Stimulated activated CD4-positive, alpha-beta T cell treated with anti-CD3 and anti-CD28 coated beads, Interleukin-15, amount 100 ng/mL, for 48 hours (primary cell): ENCODE measurements around the gene MRPL2.
"Not testable (repeated sequence)": the region's sequence is repeated elsewhere in the genome, so short reads cannot be mapped to it uniquely, and the experiment has no call there.

ENCODE experiments used
- DNase-seq, 2 donors: peaks; one replicate each; pipeline ENCODE4 v3.0.0-alpha.2; 2020; ENCODE audit warnings: low read depth in 2 of 2

MRPL2 gene

GRCh38 chr6:43053545-43054205, 5.6 kb downstream of the MRPL2 start, which contains the start of gene CUL7:
CUL7 (minus strand) TSS chr6:43053851; CDS start chr6:43052788, 1,063 bp downstream.
- peak; percentile 81 to 90 for DNase-seq

- peak in 1 of 2 donors; percentile 14 for DNase-seq
Measured at GRCh38 chr6:43052842-43053544, 6.2 kb downstream of the MRPL2 start.

- no peak for DNase-seq
Measured at GRCh38 chr6:43052225-43052841, 6.9 kb downstream of the MRPL2 start.

GRCh38 chr6:43050981-43051380, 8.3 kb downstream of the MRPL2 start:
- DNase-seq, result no peak

- DNase-seq, result no peak
Measured at GRCh38 chr6:43047998-43048397, 11.2 kb downstream of the MRPL2 start.

GRCh38 chr6:43045371-43045930, 13.8 kb downstream of the MRPL2 start:
- DNase-seq, result no peak

- DNase-seq, result no peak
Measured at GRCh38 chr6:43043310-43043709, 15.9 kb downstream of the MRPL2 start.

- DNase-seq, result not testable (repeated sequence)
Measured at GRCh38 chr6:43041475-43041874, 17.8 kb downstream of the MRPL2 start.

GRCh38 chr6:43040542-43041257, 18.5 kb downstream of the MRPL2 start:
- DNase-seq, result no peak

- no peak for DNase-seq
Measured at GRCh38 chr6:43038727-43039126, 20.5 kb downstream of the MRPL2 start.

- DNase-seq, result no peak
Measured at GRCh38 chr6:43037706-43038105, 21.5 kb downstream of the MRPL2 start.

GRCh38 chr6:43037197-43037596, 22.0 kb downstream of the MRPL2 start:
- no peak for DNase-seq

- DNase-seq, result no peak
Measured at GRCh38 chr6:43036712-43037111, 22.5 kb downstream of the MRPL2 start.

- DNase-seq, result no peak
Measured at GRCh38 chr6:43035495-43036194, 23.6 kb downstream of the MRPL2 start.

GRCh38 chr6:43034190-43034525, 25.1 kb downstream of the MRPL2 start:
- no peak for DNase-seq

- no peak for DNase-seq
Measured at GRCh38 chr6:43033496-43034189, 25.6 kb downstream of the MRPL2 start.

- no peak for DNase-seq
Measured at GRCh38 chr6:43032326-43032725, 26.9 kb downstream of the MRPL2 start.

- no peak for DNase-seq
Measured at GRCh38 chr6:43029120-43029519, 30.1 kb downstream of the MRPL2 start.

GRCh38 chr6:43026365-43026764, 32.9 kb downstream of the MRPL2 start:
- DNase-seq, result no peak

GRCh38 chr6:43024436-43024835, 34.8 kb downstream of the MRPL2 start:
- DNase-seq, result no peak
